Stimulated activated CD8-positive, alpha-beta memory T cell treated with anti-CD3 and anti-CD28 coated beads, Interleukin-15, amount 100 ng/mL, for 48 hours (primary cell): ENCODE results near the gene SPI1.

Experiments used
- DNase-seq, 2 donors: peaks; one replicate each; pipeline ENCODE4 v3.0.0-alpha.2; 2020; ENCODE audit warnings: low read depth in 2 of 2

SPI1 gene

GRCh38 chr11:47378010-47378835 is at the start of gene SPI1:
TSS of gene SPI1 (minus strand) at chr11:47378547. CDS start at chr11:47378353, 194 bp downstream.
- DNase-seq = no peak

- DNase-seq = peak; percentile 97 to 98
Observed at GRCh38 chr11:47426062-47426956, 48.0 kb upstream of the SPI1 start, which contains the start of gene PSMC3. TSS of gene PSMC3 (minus strand) at chr11:47426439. CDS start at chr11:47426279, 160 bp downstream.

DNA sequence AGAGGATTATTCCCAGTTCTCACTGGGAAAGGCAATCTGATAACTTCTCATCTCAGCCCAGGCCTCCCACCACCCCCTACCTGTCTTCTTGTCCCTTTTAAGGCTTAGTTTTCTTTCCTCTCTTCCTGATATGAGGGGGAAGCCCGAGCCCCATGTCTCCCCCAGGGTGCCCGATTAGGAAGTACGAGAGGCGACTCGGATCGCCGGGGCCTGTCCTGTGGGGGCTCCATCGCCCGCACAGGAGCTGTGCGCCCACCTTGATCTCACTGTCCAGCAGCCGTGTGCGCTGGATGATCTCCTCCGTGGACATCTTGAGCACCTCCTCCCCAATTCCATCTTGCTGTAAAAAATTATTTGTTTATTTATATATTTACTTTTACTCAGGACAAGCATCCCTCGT is 47.3 kb upstream of the SPI1 start:
- no peak for DNase-seq

- DNase-seq = no peak
Observed at GRCh38 chr11:47418454-47419259, 40.3 kb upstream of the SPI1 start.

DNA sequence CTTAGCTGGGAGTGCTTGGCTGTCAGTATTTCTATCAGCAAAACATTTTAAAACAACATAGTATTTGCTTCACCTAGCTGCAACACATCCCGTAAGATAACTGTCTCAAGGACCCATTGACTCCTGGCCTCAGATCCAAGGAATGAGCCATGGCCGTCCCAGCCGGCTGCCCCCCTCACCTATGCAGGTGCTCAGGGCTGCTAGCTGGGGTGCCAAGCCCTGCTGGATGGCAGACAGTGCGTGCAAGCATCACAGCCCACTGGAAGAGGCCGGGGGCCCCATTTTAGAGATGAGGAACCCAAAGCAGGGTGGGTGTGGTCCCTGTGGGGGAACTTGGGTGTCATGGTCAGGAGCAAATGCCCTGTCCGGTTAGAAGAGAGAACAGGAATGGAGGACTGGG is 39.4 kb upstream of the SPI1 start:
- no peak for DNase-seq

- no peak for DNase-seq
Observed at GRCh38 chr11:47415949-47416472, 37.7 kb upstream of the SPI1 start.

GRCh38 chr11:47415091-47415854 is 36.9 kb upstream of the SPI1 start:
- no peak for DNase-seq

GRCh38 chr11:47414685-47415070 is 36.3 kb upstream of the SPI1 start:
- no peak for DNase-seq

GRCh38 chr11:47413908-47414684 is 35.7 kb upstream of the SPI1 start:
- no peak for DNase-seq

- no peak for DNase-seq
Observed at GRCh38 chr11:47413351-47413750, 35.0 kb upstream of the SPI1 start.

- peak in 1 of 2 donors; percentile 38 for DNase-seq
Observed at GRCh38 chr11:47411884-47412746, 33.8 kb upstream of the SPI1 start.

DNA sequence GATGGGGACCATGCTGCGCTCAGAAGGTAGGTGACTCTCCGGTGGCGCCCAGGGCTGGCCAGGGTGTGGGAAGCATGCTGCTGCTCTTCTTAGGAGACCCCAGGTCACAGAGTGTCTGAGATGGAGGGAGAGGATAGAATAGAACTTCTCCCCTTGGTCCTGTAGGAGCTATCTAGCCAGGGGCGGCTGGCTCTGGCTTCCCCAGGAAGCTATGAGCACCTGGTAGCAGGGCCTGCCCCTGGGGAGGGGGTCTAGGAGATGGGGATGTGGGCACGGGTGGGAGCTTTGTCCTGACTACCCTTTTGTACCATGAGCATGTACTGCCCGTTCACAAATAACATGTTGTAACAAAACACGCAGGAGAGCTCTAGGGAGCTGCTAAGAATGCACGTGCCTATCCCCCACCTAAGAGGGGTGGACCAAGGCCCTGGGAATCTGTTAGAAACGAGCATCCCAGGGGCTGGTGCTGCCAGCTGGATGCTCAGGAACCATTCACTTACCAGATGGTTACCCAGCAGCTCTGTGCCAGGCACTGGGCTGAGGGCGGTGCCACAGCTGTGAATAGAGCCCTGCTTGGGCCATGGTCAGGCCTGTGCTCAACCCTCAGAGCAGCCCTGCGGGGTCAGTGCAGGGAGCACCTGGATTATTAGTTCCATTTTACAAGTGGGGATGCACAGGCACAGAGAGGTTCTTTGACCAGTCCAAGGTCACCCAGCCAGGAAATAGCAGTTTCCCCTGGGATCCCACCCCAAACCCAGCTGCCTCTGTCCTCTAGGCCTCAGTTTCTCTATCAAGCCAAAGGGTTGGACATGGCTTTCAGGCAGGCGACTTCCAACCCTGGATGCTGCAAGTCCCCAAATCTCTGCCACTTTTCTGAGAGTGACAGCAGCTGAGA is 32.3 kb upstream of the SPI1 start:
- DNase-seq = no peak

- no peak for DNase-seq
Observed at GRCh38 chr11:47409440-47410369, 31.4 kb upstream of the SPI1 start.

GRCh38 chr11:47408598-47409439 is 30.5 kb upstream of the SPI1 start:
- DNase-seq = no peak

DNA sequence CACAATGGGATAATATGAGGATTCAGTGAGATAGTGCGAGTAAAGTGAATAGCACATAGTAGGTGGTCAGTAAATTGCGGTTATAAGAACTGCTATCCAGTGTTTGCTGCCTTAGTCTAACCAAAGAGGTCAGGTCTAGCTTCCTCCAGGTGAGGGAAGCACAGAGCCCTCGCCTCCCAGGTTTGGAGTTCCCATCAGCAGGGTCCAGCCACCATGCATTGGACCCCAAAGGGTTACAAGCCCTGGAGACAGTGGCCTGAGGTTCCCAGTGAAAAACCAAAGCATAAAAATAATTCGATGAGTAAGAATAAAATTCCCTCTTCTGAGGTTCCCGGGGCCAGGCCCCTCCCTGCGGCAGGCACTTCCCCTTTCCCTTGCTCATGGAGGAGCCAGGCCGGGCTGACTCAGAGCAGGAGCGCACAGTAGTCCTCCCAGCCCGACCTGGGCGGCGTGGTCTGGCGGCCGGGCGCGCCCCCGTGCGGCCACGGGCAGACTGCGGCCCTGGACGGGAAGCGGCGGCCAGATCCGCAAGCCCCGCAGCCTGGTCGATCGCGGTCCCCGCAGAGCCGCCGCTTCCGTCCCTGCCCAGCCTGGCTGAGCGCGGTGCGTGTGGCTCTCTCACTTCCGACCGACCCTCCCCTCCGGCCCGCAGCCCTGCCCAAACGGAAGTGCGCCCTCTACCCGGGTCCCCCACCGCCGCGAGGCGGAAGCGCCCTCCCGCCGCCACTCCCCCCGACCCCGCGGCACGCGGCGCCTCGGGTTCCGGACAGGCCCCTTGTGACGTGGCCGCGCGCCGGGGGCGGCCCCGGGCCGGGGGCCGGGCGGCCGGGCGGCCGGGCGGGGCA is 29.6 kb upstream of the SPI1 start, which contains the start of gene SLC39A13:
SLC39A13 (plus strand) TSS at position 845 of the 845 bp plus-strand sequence. CDS start 1,505 bp downstream, outside the sequence.
- peak; percentile 88 to 89 for DNase-seq
